GM23338 (cell line): ENCODE data around the gene B4GALNT1. TPM values are rescaled to one million over a fixed set of nuclear protein-coding genes. Genes with fewer than 3 reads are reported as not detected.

Source experiments
- ATAC-seq: fragments of 200-7000 bp; cut with Tn5 transposase; 3 replicates; pipeline ENCODE4 v1.9.1; 2020
- DNase-seq: peaks from one replicate; pipeline ENCODE4 v3.0.0-alpha.2; 2015; ENCODE audit warnings: low spot score
- H2AFZ ChIP-seq: fragments of 200-600 bp; sonication (generic); 2 replicates; pipeline ENCODE4 v1.8.0; 2016; ENCODE audit warnings: antibody characterized with exemption, mild to moderate bottlenecking, moderate library complexity
- H3F3A ChIP-seq: fragments of 200-600 bp; sonication (generic); replicated peaks from 2 replicates; pipeline ENCODE4 v1.8.0; 2017; ENCODE audit warnings: antibody characterized with exemption, mixed run types, low read depth
- H3K27ac ChIP-seq: fragments of 200-600 bp; sonication (generic); 2 replicates; pipeline ENCODE4 v1.6.1; 2016; ENCODE audit warnings: low read depth
- H3K27me3 ChIP-seq: fragments of 200-600 bp; sonication (generic); 2 replicates; pipeline ENCODE4 v1.8.0; 2016; ENCODE audit warnings: mild to moderate bottlenecking, mixed run types, moderate library complexity; ENCODE audit not compliant: insufficient read depth
- H3K36me3 ChIP-seq: fragments of 200-600 bp; sonication (generic); 2 replicates; pipeline ENCODE4 v1.8.0; 2016; ENCODE audit warnings: mild to moderate bottlenecking; ENCODE audit not compliant: insufficient read depth
- H3K4me1 ChIP-seq: fragments of 200-600 bp; sonication (generic); 2 replicates; pipeline ENCODE4 v1.8.0; 2016; ENCODE audit warnings: mild to moderate bottlenecking, moderate library complexity; ENCODE audit not compliant: insufficient read depth
- H3K4me2 ChIP-seq: fragments of 200-600 bp; sonication (generic); 2 replicates; pipeline ENCODE4 v1.7.1; 2017; ENCODE audit warnings: mixed run types
- H3K4me3 ChIP-seq: fragments of 200-600 bp; sonication (generic); 2 replicates; pipeline ENCODE4 v1.6.1; 2016; ENCODE audit warnings: mixed run types
- H3K79me2 ChIP-seq: fragments of 200-600 bp; sonication (generic); replicated peaks from 2 replicates; pipeline ENCODE4 v1.8.0; 2017; ENCODE audit warnings: mild to moderate bottlenecking; ENCODE audit not compliant: insufficient read depth
- H3K9me2 ChIP-seq: fragments of 200-600 bp; sonication (generic); 2 replicates; pipeline ENCODE4 v1.8.0; 2017; ENCODE audit not compliant: insufficient read depth
- H4K20me1 ChIP-seq: fragments of 200-600 bp; sonication (generic); replicated peaks from 2 replicates; pipeline ENCODE4 v1.8.0; 2017; ENCODE audit warnings: mild to moderate bottlenecking; ENCODE audit not compliant: insufficient read depth
- H3K27ac Mint-ChIP-seq: 2 replicates; pipeline ENCODE4 v1.8.0; 2020; ENCODE audit warnings: inconsistent platforms, mild to moderate bottlenecking, moderate library complexity, mixed read lengths
- H3K27me3 Mint-ChIP-seq: 3 replicates; pipeline ENCODE4 v1.8.0; 2022; ENCODE audit warnings: low read depth, mild to moderate bottlenecking, moderate library complexity, mixed read lengths, inconsistent platforms; ENCODE audit not compliant: insufficient read depth, poor library complexity
- H3K36me3 Mint-ChIP-seq: 3 replicates; pipeline ENCODE4 v1.8.0; 2021; ENCODE audit warnings: low read depth, mild to moderate bottlenecking, inconsistent platforms, moderate library complexity, mixed read lengths
- H3K4me1 Mint-ChIP-seq: 3 replicates; pipeline ENCODE4 v1.8.0; 2020; ENCODE audit warnings: mild to moderate bottlenecking, inconsistent platforms, mixed read lengths
- H3K4me3 Mint-ChIP-seq: 3 replicates; pipeline ENCODE4 v1.8.0; 2021; ENCODE audit warnings: moderate library complexity, mild to moderate bottlenecking, inconsistent platforms, mixed read lengths
- H3K9me3 Mint-ChIP-seq: 3 replicates; pipeline ENCODE4 v1.8.0; 2020; ENCODE audit warnings: moderate library complexity, mild to moderate bottlenecking, inconsistent platforms, mixed read lengths
- CREB1 ChIP-seq: fragments of 250-450 bp; sonication (Bioruptor Pico); IDR thresholded peaks from 2 replicates; pipeline ENCODE4 v1.5.0; 2020; ENCODE audit warnings: low read depth, mild to moderate bottlenecking, moderate library complexity
- ETS1 ChIP-seq: IDR thresholded peaks from 2 replicates; pipeline ENCODE4 v1.6.1; 2016; ENCODE audit warnings: antibody characterized with exemption
- EZH2 ChIP-seq: fragments of 200-600 bp; sonication (generic); IDR thresholded peaks from one replicate; pipeline ENCODE4 v1.8.0; 2017; ENCODE audit warnings: antibody characterized with exemption, mild to moderate bottlenecking, low read depth; ENCODE audit not compliant: unreplicated experiment
- EZH2phosphoT487 ChIP-seq: fragments of 200-600 bp; sonication (generic); IDR thresholded peaks from one replicate; pipeline ENCODE4 v1.8.1; 2018; ENCODE audit warnings: antibody characterized with exemption; ENCODE audit not compliant: unreplicated experiment
- JUNB ChIP-seq: IDR thresholded peaks from one replicate; pipeline ENCODE4 v1.6.1; 2016; ENCODE audit warnings: antibody characterized with exemption; ENCODE audit not compliant: unreplicated experiment
- NANOG ChIP-seq: IDR thresholded peaks from 2 replicates; pipeline ENCODE4 v1.6.1; 2016; ENCODE audit warnings: antibody characterized with exemption, borderline replicate concordance
- POLR2AphosphoS5 ChIP-seq: IDR thresholded peaks from 2 replicates; pipeline ENCODE4 v1.6.1; 2016; ENCODE audit warnings: antibody characterized with exemption, low read depth
- STAT1 ChIP-seq: IDR thresholded peaks from one replicate; pipeline ENCODE4 v1.6.1; 2016; ENCODE audit warnings: antibody characterized with exemption; ENCODE audit not compliant: unreplicated experiment
- ZNF114 ChIP-seq: fragments of 250-450 bp; sonication (Bioruptor Pico); IDR thresholded peaks from 2 replicates; pipeline ENCODE4 v1.5.0; 2020; ENCODE audit warnings: mild to moderate bottlenecking, moderate library complexity
- ZNF331 ChIP-seq: fragments of 250-450 bp; sonication (Bioruptor Pico); IDR thresholded peaks from 2 replicates; pipeline ENCODE4 v1.5.0; 2020; ENCODE audit warnings: low read depth, mild to moderate bottlenecking, moderate library complexity
- polyA plus RNA-seq: library from polyadenylated mRNA; unstranded; fragments of >200 nt; fragmentation: Nextera tagmentation; extraction: Ambion mirVana; gene quantifications from 2 replicates; pipeline ENCODE4 v1.2.1, GENCODE V29; 2016
- total RNA-seq: library from RNA; depleted of rRNA; stranded (reverse); fragments of >200 nt; shearing (Covaris generic); gene quantifications from 2 replicates; pipeline ENCODE4 v1.2.3, GENCODE V29; 2014
- TF ChIP-seq, protein P1 (sequence below), 2 experiments: fragments of 200-600 bp in 1 of 2; sonication (generic) in 1 of 2; conservative IDR thresholded peaks; 2 replicates each; pipeline versions ENCODE4 v1.5.1 to v1.6.1; 2016 to 2017; ENCODE audit warnings: antibody characterized with exemption in 2 of 2, low read depth in 2 of 2, mild to moderate bottlenecking in 2 of 2, moderate library complexity in 1 of 2

The B4GALNT1 gene
- total and polyA plus RNA-seq, 2 experiments from 2014 or later = 1.3 to 2.4 TPM

GRCh38 chr12:57609781-57610553 is 23.0 kb downstream of the B4GALNT1 start:
- no peak for TF ChIP-seq ETS1
- TF ChIP-seq, protein P1, sequence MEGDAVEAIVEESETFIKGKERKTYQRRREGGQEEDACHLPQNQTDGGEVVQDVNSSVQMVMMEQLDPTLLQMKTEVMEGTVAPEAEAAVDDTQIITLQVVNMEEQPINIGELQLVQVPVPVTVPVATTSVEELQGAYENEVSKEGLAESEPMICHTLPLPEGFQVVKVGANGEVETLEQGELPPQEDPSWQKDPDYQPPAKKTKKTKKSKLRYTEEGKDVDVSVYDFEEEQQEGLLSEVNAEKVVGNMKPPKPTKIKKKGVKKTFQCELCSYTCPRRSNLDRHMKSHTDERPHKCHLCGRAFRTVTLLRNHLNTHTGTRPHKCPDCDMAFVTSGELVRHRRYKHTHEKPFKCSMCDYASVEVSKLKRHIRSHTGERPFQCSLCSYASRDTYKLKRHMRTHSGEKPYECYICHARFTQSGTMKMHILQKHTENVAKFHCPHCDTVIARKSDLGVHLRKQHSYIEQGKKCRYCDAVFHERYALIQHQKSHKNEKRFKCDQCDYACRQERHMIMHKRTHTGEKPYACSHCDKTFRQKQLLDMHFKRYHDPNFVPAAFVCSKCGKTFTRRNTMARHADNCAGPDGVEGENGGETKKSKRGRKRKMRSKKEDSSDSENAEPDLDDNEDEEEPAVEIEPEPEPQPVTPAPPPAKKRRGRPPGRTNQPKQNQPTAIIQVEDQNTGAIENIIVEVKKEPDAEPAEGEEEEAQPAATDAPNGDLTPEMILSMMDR (conservative IDR thresholded peaks at IDR 0.05; ENCODE audit: low read depth in 2 of 2) = no peak
- no peak for TF ChIP-seq NANOG
- no peak for TF ChIP-seq EZH2
- no peak for TF ChIP-seq EZH2phosphoT487
- no peak for TF ChIP-seq CREB1 (CRISPR knock-in tag)
- no peak for TF ChIP-seq JUNB
- no peak for TF ChIP-seq POLR2AphosphoS5
- TF ChIP-seq ZNF331 (CRISPR knock-in tag) = no peak
- no peak for TF ChIP-seq ZNF114 (CRISPR knock-in tag)
- TF ChIP-seq STAT1 = no peak
- Histone ChIP-seq H3K9me2 (no peaks in the 10 kb centered on the region), H4K20me1 (no peaks in the 10 kb centered on the region; the same call in 1 of the 2 replicates), H3K27me3 (peaks cover 60% of the 10 kb centered on the region), H3K36me3 (peaks cover 4% of the 10 kb centered on the region; the same call in 1 of the 2 replicates), H2AFZ (peak overlapping the region; percentile 97), H3K27ac (no peak overlapping the region), H3K4me2 (peak overlapping the region; percentile 97), H3F3A (peaks cover 6% of the 10 kb centered on the region; the same call in 1 of the 2 replicates), H3K79me2 (peaks cover 12% of the 10 kb centered on the region), H3K4me3 (peak overlapping the region; percentile 86), H3K4me1 (peaks cover 39% of the 10 kb centered on the region)
- Mint-ChIP-seq H3K36me3 (peaks cover 25% of the 10 kb centered on the region), H3K4me3 (peak overlapping the region; percentile 88), H3K27ac (no peak overlapping the region), H3K27me3 (peaks cover 54% of the 10 kb centered on the region), H3K4me1 (peaks cover 54% of the 10 kb centered on the region), H3K9me3 (no peaks in the 10 kb centered on the region)
- ATAC-seq (peak; percentile 10), DNase-seq (peak; percentile 68)

GRCh38 chr12:57609101-57609780 is 23.8 kb downstream of the B4GALNT1 start:
- Mint-ChIP-seq H3K36me3 (peaks cover 20% of the 10 kb centered on the region), H3K27me3 (peaks cover 52% of the 10 kb centered on the region), H3K4me1 (peaks cover 52% of the 10 kb centered on the region), H3K9me3 (no peaks in the 10 kb centered on the region), H3K27ac (no peak overlapping the region; the same call in 1 of the 2 replicates), H3K4me3 (peak overlapping the region; percentile 88)
- Histone ChIP-seq H4K20me1 (no peaks in the 10 kb centered on the region; the same call in 1 of the 2 replicates), H3K4me3 (peak overlapping the region; percentile 86), H3K4me1 (peaks cover 39% of the 10 kb centered on the region), H2AFZ (no peak overlapping the region), H3K27ac (no peak overlapping the region), H3K4me2 (peak overlapping the region; percentile 97), H3K79me2 (peaks cover 12% of the 10 kb centered on the region), H3K36me3 (peaks cover 4% of the 10 kb centered on the region; the same call in 1 of the 2 replicates), H3F3A (peaks cover 9% of the 10 kb centered on the region; the same call in 1 of the 2 replicates), H3K9me2 (no peaks in the 10 kb centered on the region), H3K27me3 (peaks cover 52% of the 10 kb centered on the region)
- TF ChIP-seq ZNF331 (CRISPR knock-in tag) = no peak
- TF ChIP-seq POLR2AphosphoS5 = 0 out of 2 replicates have a peak, but pooled peaks have one; percentile 10
- TF ChIP-seq CREB1 (CRISPR knock-in tag) = 0 out of 2 replicates have a peak, but pooled peaks have one; percentile 26
- DNase-seq = peak; percentile 75
- peak; percentile 20 for ATAC-seq
